SK-N-SH (cell line): ENCODE results near the gene RAB17.

Experiments
- CHD2 ChIP-seq: fragments of 150-350 bp; IDR thresholded peaks from 2 replicates; pipeline ENCODE4 v1.6.1; 2018; ENCODE audit warnings: low read length; ENCODE audit not compliant: partially characterized antibody
- CTCF ChIP-seq: fragments of 200-600 bp; sonication (generic); IDR thresholded peaks from 2 replicates; pipeline ENCODE4 v1.6.1; 2017; ENCODE audit warnings: antibody characterized with exemption, mild to moderate bottlenecking, moderate library complexity
- EP300 ChIP-seq, 2 experiments: IDR thresholded peaks; 2 replicates each; pipeline versions ENCODE4 v1.4.0 to v1.6.1; 2012; ENCODE audit warnings: borderline replicate concordance in 1 of 2, low read depth in 1 of 2, low read length in 1 of 2
- EZH2phosphoT487 ChIP-seq: fragments of 200-600 bp; sonication (generic); IDR thresholded peaks from 2 replicates; pipeline ENCODE4 v1.6.1; 2017; ENCODE audit warnings: low read depth, mixed run types, mild to moderate bottlenecking, antibody characterized with exemption, moderate library complexity, borderline replicate concordance
- GATA2 ChIP-seq: sonication (generic); formaldehyde crosslinking; IDR thresholded peaks from 2 replicates; pipeline ENCODE4 v1.5.0; 2020; ENCODE audit warnings: mild to moderate bottlenecking, missing genetic modification reagents
- IRF3 ChIP-seq: fragments of 150-350 bp; IDR thresholded peaks from 2 replicates; pipeline ENCODE4 v1.6.1; 2016; ENCODE audit warnings: mild to moderate bottlenecking, low read depth, low read length
- JUND ChIP-seq: IDR thresholded peaks from 2 replicates; pipeline ENCODE4 v1.4.0; 2012
- MAX ChIP-seq: IDR thresholded peaks from 2 replicates; pipeline ENCODE4 v1.4.0; 2012; ENCODE audit warnings: low read depth
- MXI1 ChIP-seq: IDR thresholded peaks from 2 replicates; pipeline ENCODE4 v1.6.1; 2012; ENCODE audit warnings: mild to moderate bottlenecking, low read depth, low read length, improper control_type of control experiment
- POLR2AphosphoS5 ChIP-seq: IDR thresholded peaks from 2 replicates; pipeline ENCODE4 v1.6.1; 2012; ENCODE audit warnings: low read depth, low read length
- REST ChIP-seq: IDR thresholded peaks from 2 replicates; pipeline ENCODE4 v1.6.1; 2012; ENCODE audit warnings: mild to moderate bottlenecking, low read depth, low read length, moderate library complexity
- RFX5 ChIP-seq: IDR thresholded peaks from 2 replicates; pipeline ENCODE4 v1.6.1; 2012; ENCODE audit warnings: mild to moderate bottlenecking, improper control_type of control experiment, low read length
- SIN3A ChIP-seq: IDR thresholded peaks from 2 replicates; pipeline ENCODE4 v1.6.1; 2012; ENCODE audit warnings: low read depth, mild to moderate bottlenecking, low read length, moderate library complexity, borderline replicate concordance
- SMC3 ChIP-seq: IDR thresholded peaks from 2 replicates; pipeline ENCODE4 v1.6.1; 2012; ENCODE audit warnings: low read depth, low read length, improper control_type of control experiment

GRCh38 chr2:237565974-237566373 lies 24.6 kb downstream of the RAB17 start:
- TF ChIP-seq CTCF: no peak
- TF ChIP-seq POLR2AphosphoS5: no peak
- TF ChIP-seq REST: no peak
- no peak for TF ChIP-seq RFX5
- no peak for TF ChIP-seq IRF3
- no peak for TF ChIP-seq MXI1
- no peak for TF ChIP-seq EZH2phosphoT487
- no peak for TF ChIP-seq JUND
- no peak for TF ChIP-seq SMC3
- TF ChIP-seq CHD2: no peak
- TF ChIP-seq GATA2: no peak
- TF ChIP-seq EP300 (IDR thresholded peaks at IDR 0.05; ENCODE audit: borderline replicate concordance in 1 of 2, low read depth in 1 of 2, low read length in 1 of 2): no peak
- no peak for TF ChIP-seq MAX
- TF ChIP-seq SIN3A: no peak
